ENCODE results near the gene SCAF8. TPM values are rescaled to one million over a fixed set of nuclear protein-coding genes. Genes with fewer than 3 reads are reported as not detected.
A peak's percentile ranks its signal among the peaks of the same experiment; 100 is the strongest.

SCAF8 gene
- total and polyA plus RNA-seq, 9 of the 15 experiments (the other 6 are each of a cell fraction or from before 2014, with no cell fraction given), result 10.5 to 46.6 (median 23.2) TPM

DNA sequence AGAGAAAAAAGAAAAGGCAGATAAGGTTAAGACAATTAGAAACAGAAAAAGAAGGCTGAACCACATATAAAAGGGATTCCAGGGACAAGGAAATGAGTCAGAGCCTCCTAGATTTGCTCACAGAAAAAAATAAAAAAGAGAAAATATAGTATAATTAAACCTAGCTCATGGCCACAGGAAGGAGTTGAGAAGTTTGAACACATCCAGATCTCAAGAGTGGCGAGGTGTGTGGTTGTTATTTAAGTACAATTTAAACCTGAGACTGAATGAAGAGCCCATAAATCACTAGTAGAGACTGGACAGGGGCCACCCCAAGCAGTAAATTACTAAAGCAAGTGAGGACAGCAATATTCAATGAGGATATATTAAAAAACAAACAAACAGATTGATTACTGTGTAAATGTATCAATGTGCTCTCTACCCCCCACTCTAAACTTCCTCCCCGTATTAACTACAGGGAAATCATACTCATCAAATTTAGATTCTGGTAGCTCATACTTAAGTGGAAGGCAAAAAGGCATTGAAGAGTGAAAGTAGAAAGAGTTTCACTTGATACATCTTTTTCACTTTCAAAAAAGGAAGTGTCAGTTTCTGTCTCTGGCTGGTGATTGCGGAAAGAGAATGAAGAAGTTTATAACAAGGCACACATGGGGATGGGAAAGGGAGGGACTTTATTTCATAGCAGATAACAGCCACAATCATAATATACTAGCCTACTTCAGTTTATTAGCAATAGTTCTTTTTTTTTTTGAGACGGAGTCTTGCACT is 49.3 kb upstream of the SCAF8 start (continued):
- TF ChIP-seq, protein P1, sequence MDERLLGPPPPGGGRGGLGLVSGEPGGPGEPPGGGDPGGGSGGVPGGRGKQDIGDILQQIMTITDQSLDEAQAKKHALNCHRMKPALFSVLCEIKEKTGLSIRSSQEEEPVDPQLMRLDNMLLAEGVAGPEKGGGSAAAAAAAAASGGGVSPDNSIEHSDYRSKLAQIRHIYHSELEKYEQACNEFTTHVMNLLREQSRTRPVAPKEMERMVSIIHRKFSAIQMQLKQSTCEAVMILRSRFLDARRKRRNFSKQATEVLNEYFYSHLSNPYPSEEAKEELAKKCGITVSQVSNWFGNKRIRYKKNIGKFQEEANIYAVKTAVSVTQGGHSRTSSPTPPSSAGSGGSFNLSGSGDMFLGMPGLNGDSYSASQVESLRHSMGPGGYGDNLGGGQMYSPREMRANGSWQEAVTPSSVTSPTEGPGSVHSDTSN (CRISPR knock-in tag; IDR thresholded peaks at IDR 0.05; ENCODE audit: low read depth), result no peak
- TF ChIP-seq, protein P1 (tag; conservative IDR thresholded peaks at IDR 0.05; ENCODE audit: low read depth), result peak; percentile 60; the same call in 1 of the 2 replicates
- TF ChIP-seq POLR2G (IDR thresholded peaks at IDR 0.05; ENCODE audit: low read depth, low read length) (no peak), TSC22D4 (tag; IDR thresholded peaks at IDR 0.05) (no peak), HNRNPUL1 (IDR thresholded peaks at IDR 0.05; ENCODE audit: low read length) (no peak), DNMT1 (IDR thresholded peaks at IDR 0.05) (no peak), FOXA3 (CRISPR knock-in tag; conservative IDR thresholded peaks at IDR 0.05 in 1 of 2, IDR thresholded peaks at IDR 0.05 in 1 of 2) (no peak), ZNF583 (CRISPR knock-in tag; IDR thresholded peaks at IDR 0.05) (no peak), TAF1 (IDR thresholded peaks at IDR 0.05; ENCODE audit: control insufficient read depth, extremely low read depth, insufficient read depth, low read length, severe bottlenecking) (no peak), HCFC1 (IDR thresholded peaks at IDR 0.05; ENCODE audit: low read depth, low read length) (no peak), GTF2E2 (tag; IDR thresholded peaks at IDR 0.05) (no peak)
- TF ChIP-seq, protein P2, sequence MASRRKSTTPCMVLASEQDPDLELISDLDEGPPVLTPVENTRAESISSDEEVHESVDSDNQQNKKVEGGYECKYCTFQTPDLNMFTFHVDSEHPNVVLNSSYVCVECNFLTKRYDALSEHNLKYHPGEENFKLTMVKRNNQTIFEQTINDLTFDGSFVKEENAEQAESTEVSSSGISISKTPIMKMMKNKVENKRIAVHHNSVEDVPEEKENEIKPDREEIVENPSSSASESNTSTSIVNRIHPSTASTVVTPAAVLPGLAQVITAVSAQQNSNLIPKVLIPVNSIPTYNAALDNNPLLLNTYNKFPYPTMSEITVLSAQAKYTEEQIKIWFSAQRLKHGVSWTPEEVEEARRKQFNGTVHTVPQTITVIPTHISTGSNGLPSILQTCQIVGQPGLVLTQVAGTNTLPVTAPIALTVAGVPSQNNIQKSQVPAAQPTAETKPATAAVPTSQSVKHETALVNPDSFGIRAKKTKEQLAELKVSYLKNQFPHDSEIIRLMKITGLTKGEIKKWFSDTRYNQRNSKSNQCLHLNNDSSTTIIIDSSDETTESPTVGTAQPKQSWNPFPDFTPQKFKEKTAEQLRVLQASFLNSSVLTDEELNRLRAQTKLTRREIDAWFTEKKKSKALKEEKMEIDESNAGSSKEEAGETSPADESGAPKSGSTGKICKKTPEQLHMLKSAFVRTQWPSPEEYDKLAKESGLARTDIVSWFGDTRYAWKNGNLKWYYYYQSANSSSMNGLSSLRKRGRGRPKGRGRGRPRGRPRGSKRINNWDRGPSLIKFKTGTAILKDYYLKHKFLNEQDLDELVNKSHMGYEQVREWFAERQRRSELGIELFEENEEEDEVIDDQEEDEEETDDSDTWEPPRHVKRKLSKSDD (conservative IDR thresholded peaks at IDR 0.05; ENCODE audit: low read length), result no peak
- TF ChIP-seq, protein P3, sequence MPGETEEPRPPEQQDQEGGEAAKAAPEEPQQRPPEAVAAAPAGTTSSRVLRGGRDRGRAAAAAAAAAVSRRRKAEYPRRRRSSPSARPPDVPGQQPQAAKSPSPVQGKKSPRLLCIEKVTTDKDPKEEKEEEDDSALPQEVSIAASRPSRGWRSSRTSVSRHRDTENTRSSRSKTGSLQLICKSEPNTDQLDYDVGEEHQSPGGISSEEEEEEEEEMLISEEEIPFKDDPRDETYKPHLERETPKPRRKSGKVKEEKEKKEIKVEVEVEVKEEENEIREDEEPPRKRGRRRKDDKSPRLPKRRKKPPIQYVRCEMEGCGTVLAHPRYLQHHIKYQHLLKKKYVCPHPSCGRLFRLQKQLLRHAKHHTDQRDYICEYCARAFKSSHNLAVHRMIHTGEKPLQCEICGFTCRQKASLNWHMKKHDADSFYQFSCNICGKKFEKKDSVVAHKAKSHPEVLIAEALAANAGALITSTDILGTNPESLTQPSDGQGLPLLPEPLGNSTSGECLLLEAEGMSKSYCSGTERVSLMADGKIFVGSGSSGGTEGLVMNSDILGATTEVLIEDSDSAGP (CRISPR knock-in tag; IDR thresholded peaks at IDR 0.05), result no peak
- TF ChIP-seq, protein P4, sequence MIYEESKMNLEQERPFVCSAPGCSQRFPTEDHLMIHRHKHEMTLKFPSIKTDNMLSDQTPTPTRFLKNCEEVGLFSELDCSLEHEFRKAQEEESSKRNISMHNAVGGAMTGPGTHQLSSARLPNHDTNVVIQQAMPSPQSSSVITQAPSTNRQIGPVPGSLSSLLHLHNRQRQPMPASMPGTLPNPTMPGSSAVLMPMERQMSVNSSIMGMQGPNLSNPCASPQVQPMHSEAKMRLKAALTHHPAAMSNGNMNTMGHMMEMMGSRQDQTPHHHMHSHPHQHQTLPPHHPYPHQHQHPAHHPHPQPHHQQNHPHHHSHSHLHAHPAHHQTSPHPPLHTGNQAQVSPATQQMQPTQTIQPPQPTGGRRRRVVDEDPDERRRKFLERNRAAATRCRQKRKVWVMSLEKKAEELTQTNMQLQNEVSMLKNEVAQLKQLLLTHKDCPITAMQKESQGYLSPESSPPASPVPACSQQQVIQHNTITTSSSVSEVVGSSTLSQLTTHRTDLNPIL (CRISPR knock-in tag; IDR thresholded peaks at IDR 0.05), result no peak
- TF ChIP-seq, protein P5, sequence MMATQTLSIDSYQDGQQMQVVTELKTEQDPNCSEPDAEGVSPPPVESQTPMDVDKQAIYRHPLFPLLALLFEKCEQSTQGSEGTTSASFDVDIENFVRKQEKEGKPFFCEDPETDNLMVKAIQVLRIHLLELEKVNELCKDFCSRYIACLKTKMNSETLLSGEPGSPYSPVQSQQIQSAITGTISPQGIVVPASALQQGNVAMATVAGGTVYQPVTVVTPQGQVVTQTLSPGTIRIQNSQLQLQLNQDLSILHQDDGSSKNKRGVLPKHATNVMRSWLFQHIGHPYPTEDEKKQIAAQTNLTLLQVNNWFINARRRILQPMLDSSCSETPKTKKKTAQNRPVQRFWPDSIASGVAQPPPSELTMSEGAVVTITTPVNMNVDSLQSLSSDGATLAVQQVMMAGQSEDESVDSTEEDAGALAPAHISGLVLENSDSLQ (IDR thresholded peaks at IDR 0.05), result peak; percentile 69; the same call in 1 of the 2 replicates

All from K562 (cell line).